22Rv1 (cell line): ENCODE data around the gene PCDH7.

ENCODE experiments used
- CTCF ChIP-seq: fragments of 450-650 bp; IDR thresholded peaks from 2 replicates; pipeline ENCODE4 v1.5.1; 2017; ENCODE audit warnings: mild to moderate bottlenecking
- ZFX ChIP-seq: fragments of 450-650 bp; IDR thresholded peaks from 2 replicates; pipeline ENCODE4 v1.6.1; 2017; ENCODE audit warnings: antibody characterized with exemption, borderline replicate concordance

- TF ChIP-seq CTCF (no peak), ZFX (no peak)
Measured at GRCh38 chr4:30768277-30768676, 48.1 kb downstream of the PCDH7 start.
